K562 treated with DMSO at 1 percent for 48 hours (cell line): ENCODE results near the gene ZNF575. TPM values are rescaled to one million over a fixed set of nuclear protein-coding genes. Genes with fewer than 3 reads are reported as not detected.

Source experiments
- total RNA-seq: library from RNA; unstranded; fragments of 300-600 nt; gene quantifications from 2 replicates; pipeline ENCODE4 v1.2.3, GENCODE V29; 2022; ENCODE audit warnings: low replicate concordance; ENCODE audit errors: extremely low read depth

Gene ZNF575
- not detected in 2 replicates for total RNA-seq

GRCh38 chr19:43532962-43533545, at the start of gene ZNF575:
Gene ZNF575 (plus strand): TSS chr19:43533188. CDS start chr19:43534423, 1,235 bp downstream.

GRCh38 chr19:43504426-43505185, 28.4 kb upstream of the ZNF575 start, which contains the start of gene PHLDB3:
Gene PHLDB3 (minus strand): TSS chr19:43504746. CDS start chr19:43504118, 628 bp downstream.

GRCh38 chr19:43526884-43527859, 5.8 kb upstream of the ZNF575 start, which contains the start of gene ETHE1:
Gene ETHE1 (minus strand): TSS chr19:43527201. CDS start chr19:43527177, 24 bp downstream.

GRCh38 chr19:43575156-43575950, 42.4 kb downstream of the ZNF575 start, which contains the start of the genes PINLYP and XRCC1:
Gene PINLYP (plus strand): TSS chr19:43575801. CDS start chr19:43577192, 1,391 bp downstream.
Gene XRCC1 (minus strand): TSS chr19:43575527. CDS start chr19:43575458, 69 bp downstream.

Other genes starting within 250 kb of the ZNF575 start
- gene CD177, start 179.5 kb upstream of the ZNF575 start, total RNA-seq: not detected in 2 replicates
- gene TEX101, start 118.3 kb upstream of the ZNF575 start, total RNA-seq: not detected in 2 replicates
- gene LYPD3, start 67.6 kb upstream of the ZNF575 start, total RNA-seq: not detected in 2 replicates
- gene PHLDB3, start 28.4 kb upstream of the ZNF575 start, total RNA-seq: not detected in 2 replicates
- not detected in 2 replicates for gene ETHE1, start 6.0 kb upstream of the ZNF575 start, total RNA-seq
- not detected in 2 replicates for gene XRCC1, start 42.3 kb downstream of the ZNF575 start, total RNA-seq
- gene PINLYP, start 42.6 kb downstream of the ZNF575 start, total RNA-seq: not detected in 2 replicates
- not detected in 2 replicates for gene IRGQ, start 62.9 kb downstream of the ZNF575 start, total RNA-seq
- gene ZNF576, start 63.4 kb downstream of the ZNF575 start, total RNA-seq: not detected in 2 replicates
- gene SRRM5, start 78.9 kb downstream of the ZNF575 start, total RNA-seq: not detected in 2 replicates
- not detected in 2 replicates for gene ZNF428, start 86.4 kb downstream of the ZNF575 start, total RNA-seq
- gene CADM4, start 106.7 kb downstream of the ZNF575 start, total RNA-seq: not detected in 2 replicates
- gene PLAUR, start 137.0 kb downstream of the ZNF575 start, total RNA-seq: not detected in 2 replicates
- gene IRGC, start 182.9 kb downstream of the ZNF575 start, total RNA-seq: not detected in 2 replicates
- gene SMG9, start 221.8 kb downstream of the ZNF575 start, total RNA-seq: not detected in 2 replicates
- gene KCNN4, start 247.8 kb downstream of the ZNF575 start, total RNA-seq: not detected in 2 replicates